Measurements from ENCODE around the gene ULBP1. TPM values are rescaled to one million over a fixed set of nuclear protein-coding genes. Genes with fewer than 3 reads are reported as not detected.
A peak's percentile ranks its signal among the peaks of the same experiment; 100 is the strongest.
"Not testable (repeated sequence)": the region's sequence is repeated elsewhere in the genome, so short reads cannot be mapped to it uniquely, and the experiment has no call there.

ULBP1 gene
- total RNA-seq, 5 donors from 2014 or later (not counting 1 experiment from before 2014, with no cell fraction given) = 0.13 to 0.23 (median 0.14) TPM; not detected in 1

GRCh38 chr6:149924933-149925252, 38.9 kb upstream of the ULBP1 start:
- Histone ChIP-seq H3K27ac (ENCODE audit: low read length) (no peak overlapping the region), H3K9me3 (no peaks in the 10 kb centered on the region), H3K36me3 (ENCODE audit: control insufficient read depth in 2 of 2, extremely low read depth in 1 of 2, insufficient read depth in 1 of 2, low read length in 1 of 2) (no peaks in the 10 kb centered on the region), H3K27me3 (replicated peaks in 1 of 2; ENCODE audit: control insufficient read depth in 2 of 2, extremely low read depth in 1 of 2, insufficient read depth in 2 of 2, low read length in 1 of 2) (peaks cover 18 to 70% of the 10 kb centered on the region in 2 experiments), H3K4me3 (ENCODE audit: control insufficient read depth in 1 of 2, extremely low read depth in 1 of 2, low read length in 1 of 2) (no peak overlapping the region), H3K4me1 (ENCODE audit: control insufficient read depth in 1 of 2, extremely low read depth in 1 of 2, insufficient read depth in 2 of 2, low read length in 2 of 2) (peaks cover 3 to 31% of the 10 kb centered on the region in 2 experiments)
- ATAC-seq (replicated peaks in 1 of 4) = no peak
- POLR2A ChIA-PET = no interaction called here
- Mint-ChIP-seq H3K27ac (no peak overlapping the region), H3K36me3 (no peaks in the 10 kb centered on the region), H3K27me3 (peaks cover 77 to 93% of the 10 kb centered on the region in 2 donors), H3K4me1 (peaks cover 21 to 34% (median 31%) of the 10 kb centered on the region in 3 donors), H3K9me3 (no peaks in the 10 kb centered on the region), H3K4me3 (no peak overlapping the region)
- no peak for DNase-seq
- WGBS (ENCODE audit: insufficient coverage) = 86% methylated on average over 4 of the region's 4 CpGs
- CTCF ChIA-PET = interaction anchor here in 1 of 2 donors (0.5 to 1.3 kb wide), 4 partner anchors 37 to 176 kb away, joined by 3 to 6 read pairs (median 4); no protein-coding TSS in a partner anchor

GRCh38 chr6:149925253-149925973, 38.3 kb upstream of the ULBP1 start:
- ChIA-PET CTCF (interaction anchor here in 1 of 2 donors (0.5 kb wide), 1 partner anchor 176 kb away, joined by 3 read pairs; no protein-coding TSS in a partner anchor), POLR2A (no interaction called here)
- Mint-ChIP-seq H3K4me3 (peak overlapping the region in 1 of 3 donors; percentile 57), H3K9me3 (no peaks in the 10 kb centered on the region), H3K4me1 (peaks cover 21 to 34% (median 31%) of the 10 kb centered on the region in 3 donors), H3K27ac (no peak overlapping the region), H3K27me3 (peaks cover 78 to 93% of the 10 kb centered on the region in 2 donors), H3K36me3 (no peaks in the 10 kb centered on the region)
- Histone ChIP-seq H3K36me3 (ENCODE audit: control insufficient read depth in 2 of 2, extremely low read depth in 1 of 2, insufficient read depth in 1 of 2, low read length in 1 of 2) (no peaks in the 10 kb centered on the region), H3K4me1 (ENCODE audit: control insufficient read depth in 1 of 2, extremely low read depth in 1 of 2, insufficient read depth in 2 of 2, low read length in 2 of 2) (peaks cover 3 to 31% of the 10 kb centered on the region in 2 experiments), H3K4me3 (ENCODE audit: control insufficient read depth in 1 of 2, extremely low read depth in 1 of 2, low read length in 1 of 2) (peak overlapping the region in 1 of 2 donors; percentile 15), H3K9me3 (no peaks in the 10 kb centered on the region), H3K27ac (ENCODE audit: low read length) (no peak overlapping the region), H3K27me3 (replicated peaks in 1 of 2; ENCODE audit: control insufficient read depth in 2 of 2, extremely low read depth in 1 of 2, insufficient read depth in 2 of 2, low read length in 1 of 2) (peaks cover 20 to 65% of the 10 kb centered on the region in 2 experiments)
- ATAC-seq (replicated peaks in 1 of 4) = no peak
- 17% methylated on average over 33 of the region's 34 CpGs for WGBS (ENCODE audit: insufficient coverage)
- peak in 1 of 35 experiments; percentile 11 for DNase-seq

- H3K9me3 ChIP-seq = no peaks in the 10 kb centered on the region
- DNase-seq (peak in 34 of 35 experiments; percentile 25 to 75 (median 57)), ATAC-seq (replicated peaks in 1 of 4) (peak; percentile 46 to 69 (median 60))
- H3K4me1 ChIP-seq (ENCODE audit: control insufficient read depth in 1 of 2, extremely low read depth in 1 of 2, insufficient read depth in 2 of 2, low read length in 2 of 2) = peaks cover 3 to 31% of the 10 kb centered on the region in 2 experiments
- ChIA-PET POLR2A (no interaction called here), CTCF (interaction anchor here in 1 of 2 donors (0.5 kb wide), 1 partner anchor 58 kb away, joined by 3 read pairs; no protein-coding TSS in a partner anchor)
- no peaks in the 10 kb centered on the region for H3K36me3 ChIP-seq (ENCODE audit: control insufficient read depth in 2 of 2, extremely low read depth in 1 of 2, insufficient read depth in 1 of 2, low read length in 1 of 2)
- H3K4me3 ChIP-seq (ENCODE audit: control insufficient read depth in 1 of 2, extremely low read depth in 1 of 2, low read length in 1 of 2) = peak overlapping the region in 1 of 2 donors; percentile 15
- H3K4me3 Mint-ChIP-seq = peak overlapping the region in 1 of 3 donors; percentile 57
- no peaks in the 10 kb centered on the region for H3K9me3 Mint-ChIP-seq
- peaks cover 21 to 34% (median 31%) of the 10 kb centered on the region in 3 donors for H3K4me1 Mint-ChIP-seq
- H3K36me3 Mint-ChIP-seq = no peaks in the 10 kb centered on the region
- peak overlapping the region in 1 of 2 donors; percentile 70 for H3K27ac Mint-ChIP-seq
- peaks cover 17 to 64% of the 10 kb centered on the region in 2 experiments for H3K27me3 ChIP-seq (replicated peaks in 1 of 2; ENCODE audit: control insufficient read depth in 2 of 2, extremely low read depth in 1 of 2, insufficient read depth in 2 of 2, low read length in 1 of 2)
- WGBS (ENCODE audit: insufficient coverage) = 2% methylated on average over 20 of the region's 31 CpGs
- H3K27me3 Mint-ChIP-seq = peaks cover 78 to 93% of the 10 kb centered on the region in 2 donors
- no peak overlapping the region for H3K27ac ChIP-seq (ENCODE audit: low read length)
These were observed 37.6 kb upstream of the ULBP1 start for GRCh38 chr6:149925974-149926777.

GRCh38 chr6:149927025-149927424, 36.7 kb upstream of the ULBP1 start:
- H3K4me3 Mint-ChIP-seq; H3K9me3 ChIP-seq; DNase-seq; CTCF ChIA-PET; H3K4me3 ChIP-seq (ENCODE audit: control insufficient read depth in 1 of 2, extremely low read depth in 1 of 2, low read length in 1 of 2); H3K36me3 Mint-ChIP-seq; H3K27ac Mint-ChIP-seq; H3K9me3 Mint-ChIP-seq; ATAC-seq (replicated peaks in 1 of 4); H3K36me3 ChIP-seq (ENCODE audit: control insufficient read depth in 2 of 2, extremely low read depth in 1 of 2, insufficient read depth in 1 of 2, low read length in 1 of 2); POLR2A ChIA-PET; H3K27ac ChIP-seq (ENCODE audit: low read length): not testable (repeated sequence)
- H3K4me1 Mint-ChIP-seq = peaks cover 18 to 31% (median 28%) of the 10 kb centered on the region in 3 donors
- WGBS (ENCODE audit: insufficient coverage) = no CpG with 5 or more reads among the region's 4 CpGs
- H3K27me3 Mint-ChIP-seq = peaks cover 79 to 93% of the 10 kb centered on the region in 2 donors
- Histone ChIP-seq H3K4me1 (ENCODE audit: control insufficient read depth in 1 of 2, extremely low read depth in 1 of 2, insufficient read depth in 2 of 2, low read length in 2 of 2) (peaks cover 3 to 31% of the 10 kb centered on the region in 2 experiments), H3K27me3 (replicated peaks in 1 of 2; ENCODE audit: control insufficient read depth in 2 of 2, extremely low read depth in 1 of 2, insufficient read depth in 2 of 2, low read length in 1 of 2) (peaks cover 18 to 60% of the 10 kb centered on the region in 2 experiments)

GRCh38 chr6:149929422-149929821, 34.3 kb upstream of the ULBP1 start:
- H3K4me3 Mint-ChIP-seq = no peak overlapping the region
- Histone ChIP-seq H3K36me3 (ENCODE audit: control insufficient read depth in 2 of 2, extremely low read depth in 1 of 2, insufficient read depth in 1 of 2, low read length in 1 of 2) (no peaks in the 10 kb centered on the region), H3K4me3 (ENCODE audit: control insufficient read depth in 1 of 2, extremely low read depth in 1 of 2, low read length in 1 of 2) (no peak overlapping the region), H3K4me1 (ENCODE audit: control insufficient read depth in 1 of 2, extremely low read depth in 1 of 2, insufficient read depth in 2 of 2, low read length in 2 of 2) (peaks cover 0 to 15% of the 10 kb centered on the region in 2 experiments), H3K27ac (ENCODE audit: low read length) (no peak overlapping the region), H3K27me3 (replicated peaks in 1 of 2; ENCODE audit: control insufficient read depth in 2 of 2, extremely low read depth in 1 of 2, insufficient read depth in 2 of 2, low read length in 1 of 2) (peaks cover 12 to 48% of the 10 kb centered on the region in 2 experiments), H3K9me3 (no peaks in the 10 kb centered on the region)
- no peak overlapping the region for H3K27ac Mint-ChIP-seq
- H3K27me3 Mint-ChIP-seq = peaks cover 74 to 89% of the 10 kb centered on the region in 2 donors
- peaks cover 9 to 13% (median 12%) of the 10 kb centered on the region in 3 donors for H3K4me1 Mint-ChIP-seq
- H3K9me3 Mint-ChIP-seq = no peaks in the 10 kb centered on the region
- ATAC-seq (replicated peaks in 1 of 4) = no peak
- peak in 3 of 35 experiments; percentile 12 to 43 (median 17) for DNase-seq
- ChIA-PET POLR2A (no interaction called here), CTCF (no interaction called here)
- WGBS (ENCODE audit: insufficient coverage) = 6% methylated on average over 3 of the region's 3 CpGs
- H3K36me3 Mint-ChIP-seq = no peaks in the 10 kb centered on the region

- Histone ChIP-seq H3K36me3 (ENCODE audit: control insufficient read depth in 2 of 2, extremely low read depth in 1 of 2, insufficient read depth in 1 of 2, low read length in 1 of 2) (no peaks in the 10 kb centered on the region), H3K27me3 (replicated peaks in 1 of 2; ENCODE audit: control insufficient read depth in 2 of 2, extremely low read depth in 1 of 2, insufficient read depth in 2 of 2, low read length in 1 of 2) (peaks cover 11 to 46% of the 10 kb centered on the region in 2 experiments), H3K4me3 (ENCODE audit: control insufficient read depth in 1 of 2, extremely low read depth in 1 of 2, low read length in 1 of 2) (no peak overlapping the region), H3K27ac (ENCODE audit: low read length) (no peak overlapping the region), H3K4me1 (ENCODE audit: control insufficient read depth in 1 of 2, extremely low read depth in 1 of 2, insufficient read depth in 2 of 2, low read length in 2 of 2) (peaks cover 0 to 4% of the 10 kb centered on the region in 2 experiments), H3K9me3 (no peaks in the 10 kb centered on the region)
- Mint-ChIP-seq H3K4me3 (no peak overlapping the region), H3K27me3 (peaks cover 82 to 92% of the 10 kb centered on the region in 2 donors), H3K27ac (no peak overlapping the region), H3K36me3 (no peaks in the 10 kb centered on the region), H3K4me1 (peaks cover 1 to 5% (median 4%) of the 10 kb centered on the region in 3 donors), H3K9me3 (no peaks in the 10 kb centered on the region)
- ATAC-seq (replicated peaks in 1 of 4) (no peak), DNase-seq (no peak)
- WGBS (ENCODE audit: insufficient coverage) = no CpG with 5 or more reads among the region's 6 CpGs
- ChIA-PET POLR2A (no interaction called here), CTCF (interaction anchor here in 1 of 2 donors (0.5 kb wide), 1 partner anchor 151 kb away, joined by 3 read pairs; no protein-coding TSS in a partner anchor)
These were observed 32.2 kb upstream of the ULBP1 start for GRCh38 chr6:149931501-149931900.

Measured in T-cell (primary cell).